KG1 (cell line): ENCODE results near the gene FHL1.

ENCODE experiments used
- DNase-seq: peaks from one replicate; lab custom pipeline; 2025; lab: John Stamatoyannopoulos, UW

Gene FHL1

GRCh38 chrX:136185401-136186022, 38.2 kb downstream of the FHL1 start:
- DNase-seq: no peak

GRCh38 chrX:136186023-136186413, 38.7 kb downstream of the FHL1 start:
- DNase-seq: no peak

GRCh38 chrX:136189222-136189621, 41.9 kb downstream of the FHL1 start:
- no peak for DNase-seq

- DNase-seq: no peak
These were observed 42.8 kb downstream of the FHL1 start for GRCh38 chrX:136190038-136190713.

- no peak for DNase-seq
These were observed 43.8 kb downstream of the FHL1 start for GRCh38 chrX:136191171-136191570.

- DNase-seq: no peak
These were observed 44.8 kb downstream of the FHL1 start for GRCh38 chrX:136192135-136192534.

- no peak for DNase-seq
These were observed 45.6 kb downstream of the FHL1 start for GRCh38 chrX:136192839-136193414.

- no peak for DNase-seq
These were observed 46.4 kb downstream of the FHL1 start for GRCh38 chrX:136193771-136194170.

- DNase-seq: no peak
These were observed 47.2 kb downstream of the FHL1 start for GRCh38 chrX:136194536-136194935.

GRCh38 chrX:136195247-136195646, 47.9 kb downstream of the FHL1 start:
- no peak for DNase-seq

GRCh38 chrX:136196691-136197155, 49.4 kb downstream of the FHL1 start:
- DNase-seq: no peak

GRCh38 chrX:136198010-136198409, 50.7 kb downstream of the FHL1 start:
- no peak for DNase-seq

- DNase-seq: no peak
These were observed 51.4 kb downstream of the FHL1 start for GRCh38 chrX:136198678-136199243.

GRCh38 chrX:136199365-136199764, 52.0 kb downstream of the FHL1 start:
- no peak for DNase-seq

GRCh38 chrX:136200466-136200865, 53.1 kb downstream of the FHL1 start:
- DNase-seq: no peak

- DNase-seq: no peak
These were observed 54.3 kb downstream of the FHL1 start for GRCh38 chrX:136201601-136202000.

- DNase-seq: no peak
These were observed 55.6 kb downstream of the FHL1 start for GRCh38 chrX:136202889-136203288.

GRCh38 chrX:136203438-136203837, 56.1 kb downstream of the FHL1 start:
- no peak for DNase-seq

- no peak for DNase-seq
These were observed 56.6 kb downstream of the FHL1 start for GRCh38 chrX:136203951-136204350.

GRCh38 chrX:136204571-136204970, 57.2 kb downstream of the FHL1 start:
- DNase-seq: no peak

- no peak for DNase-seq
These were observed 58.6 kb downstream of the FHL1 start for GRCh38 chrX:136205882-136206380.

GRCh38 chrX:136206916-136207315, 59.6 kb downstream of the FHL1 start:
- DNase-seq: no peak

GRCh38 chrX:136207546-136207945, 60.2 kb downstream of the FHL1 start:
- no peak for DNase-seq
